Activated T-helper 9 cell treated with anti-CD3 and anti-CD28 coated beads, Interleukin-2, amount 50 U/mL, for 16 hours (primary cell): ENCODE data around the gene BCAR1.

Experiments used
- DNase-seq: peaks from one replicate; pipeline ENCODE4 v3.0.0-alpha.2; 2020; ENCODE audit warnings: low read depth

BCAR1 gene

GRCh38 chr16:75203667-75204409 lies 47.6 kb downstream of the BCAR1 start:
- no peak for DNase-seq

- DNase-seq = no peak
Observed at GRCh38 chr16:75203096-75203495, 48.3 kb downstream of the BCAR1 start.

GRCh38 chr16:75202069-75202590 lies 49.3 kb downstream of the BCAR1 start:
- no peak for DNase-seq

GRCh38 chr16:75198135-75198600 lies 53.3 kb downstream of the BCAR1 start:
- DNase-seq = no peak

- no peak for DNase-seq
Observed at GRCh38 chr16:75197522-75198134, 53.8 kb downstream of the BCAR1 start.

- DNase-seq = no peak
Observed at GRCh38 chr16:75196836-75197235, 54.6 kb downstream of the BCAR1 start.

GRCh38 chr16:75195811-75196790 lies 55.3 kb downstream of the BCAR1 start:
- no peak for DNase-seq

- no peak for DNase-seq
Observed at GRCh38 chr16:75193730-75194444, 57.5 kb downstream of the BCAR1 start.

GRCh38 chr16:75193265-75193650 lies 58.2 kb downstream of the BCAR1 start:
- no peak for DNase-seq

GRCh38 chr16:75192606-75193264 lies 58.7 kb downstream of the BCAR1 start:
- no peak for DNase-seq

GRCh38 chr16:75189638-75190245 lies 61.7 kb downstream of the BCAR1 start:
- DNase-seq = no peak

GRCh38 chr16:75188832-75189477 lies 62.5 kb downstream of the BCAR1 start:
- no peak for DNase-seq

GRCh38 chr16:75181630-75182029 lies 69.8 kb downstream of the BCAR1 start:
- DNase-seq = no peak

- no peak for DNase-seq
Observed at GRCh38 chr16:75179208-75179607, 72.2 kb downstream of the BCAR1 start.
